Ishikawa (cell line): ENCODE measurements around the gene FAM222A.

Experiments used
- CEBPB ChIP-seq: IDR thresholded peaks from 2 replicates; pipeline ENCODE4 v1.6.1; 2012
- CREB1 ChIP-seq: IDR thresholded peaks from 2 replicates; pipeline ENCODE4 v1.6.1; 2012; ENCODE audit warnings: low read depth
- EGR1 ChIP-seq: IDR thresholded peaks from 2 replicates; pipeline ENCODE4 v1.6.1; 2012
- EP300 ChIP-seq: IDR thresholded peaks from 2 replicates; pipeline ENCODE4 v1.6.1; 2012; ENCODE audit warnings: borderline replicate concordance
- FOXM1 ChIP-seq: IDR thresholded peaks from 2 replicates; pipeline ENCODE4 v1.6.1; 2012; ENCODE audit warnings: low read depth, borderline replicate concordance
- NFIC ChIP-seq: IDR thresholded peaks from 2 replicates; pipeline ENCODE4 v1.6.1; 2012
- RAD21 ChIP-seq: IDR thresholded peaks from 2 replicates; pipeline ENCODE4 v1.6.1; 2012; ENCODE audit warnings: low read depth
- TAF1 ChIP-seq: IDR thresholded peaks from 2 replicates; pipeline ENCODE4 v1.6.1; 2012; ENCODE audit warnings: low read depth, mild to moderate bottlenecking
- TCF12 ChIP-seq: IDR thresholded peaks from 2 replicates; pipeline ENCODE4 v1.6.1; 2012; ENCODE audit warnings: low read depth
- YY1 ChIP-seq: IDR thresholded peaks from 2 replicates; pipeline ENCODE4 v1.6.1; 2012; ENCODE audit warnings: low read depth
- ZBTB7A ChIP-seq: IDR thresholded peaks from 2 replicates; pipeline ENCODE4 v1.6.1; 2012; ENCODE audit warnings: low read depth
- TF ChIP-seq, protein P1 (sequence below): IDR thresholded peaks from 2 replicates; pipeline ENCODE4 v1.6.1; 2012; ENCODE audit warnings: low read depth, mild to moderate bottlenecking

DNA sequence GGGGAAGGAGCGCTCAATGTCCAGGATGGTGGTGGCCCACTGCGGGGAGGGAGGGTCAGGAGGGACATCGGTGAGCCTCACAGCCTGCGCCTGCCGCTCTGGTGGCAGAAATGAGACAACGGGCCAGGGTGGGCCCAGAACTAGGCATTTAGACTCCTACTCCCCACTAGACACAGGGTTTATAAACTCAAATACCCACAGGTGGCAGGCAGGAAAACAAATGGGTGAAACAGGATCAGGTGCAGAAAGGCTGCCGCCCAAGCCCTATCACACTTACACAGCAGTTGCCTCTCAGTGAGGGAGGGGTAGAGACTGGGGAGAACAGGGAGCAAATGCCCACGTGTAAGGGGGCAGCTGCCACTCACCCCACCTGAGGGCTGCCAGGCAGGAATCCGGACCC is 73.2 kb downstream of the FAM222A start:
- TF ChIP-seq TAF1 (no peak), YY1 (no peak), EP300 (no peak), ZBTB7A (no peak), TCF12 (no peak), RAD21 (no peak), CREB1 (no peak), FOXM1 (no peak), EGR1 (no peak), NFIC (no peak), CEBPB (no peak)
- TF ChIP-seq, protein P1, sequence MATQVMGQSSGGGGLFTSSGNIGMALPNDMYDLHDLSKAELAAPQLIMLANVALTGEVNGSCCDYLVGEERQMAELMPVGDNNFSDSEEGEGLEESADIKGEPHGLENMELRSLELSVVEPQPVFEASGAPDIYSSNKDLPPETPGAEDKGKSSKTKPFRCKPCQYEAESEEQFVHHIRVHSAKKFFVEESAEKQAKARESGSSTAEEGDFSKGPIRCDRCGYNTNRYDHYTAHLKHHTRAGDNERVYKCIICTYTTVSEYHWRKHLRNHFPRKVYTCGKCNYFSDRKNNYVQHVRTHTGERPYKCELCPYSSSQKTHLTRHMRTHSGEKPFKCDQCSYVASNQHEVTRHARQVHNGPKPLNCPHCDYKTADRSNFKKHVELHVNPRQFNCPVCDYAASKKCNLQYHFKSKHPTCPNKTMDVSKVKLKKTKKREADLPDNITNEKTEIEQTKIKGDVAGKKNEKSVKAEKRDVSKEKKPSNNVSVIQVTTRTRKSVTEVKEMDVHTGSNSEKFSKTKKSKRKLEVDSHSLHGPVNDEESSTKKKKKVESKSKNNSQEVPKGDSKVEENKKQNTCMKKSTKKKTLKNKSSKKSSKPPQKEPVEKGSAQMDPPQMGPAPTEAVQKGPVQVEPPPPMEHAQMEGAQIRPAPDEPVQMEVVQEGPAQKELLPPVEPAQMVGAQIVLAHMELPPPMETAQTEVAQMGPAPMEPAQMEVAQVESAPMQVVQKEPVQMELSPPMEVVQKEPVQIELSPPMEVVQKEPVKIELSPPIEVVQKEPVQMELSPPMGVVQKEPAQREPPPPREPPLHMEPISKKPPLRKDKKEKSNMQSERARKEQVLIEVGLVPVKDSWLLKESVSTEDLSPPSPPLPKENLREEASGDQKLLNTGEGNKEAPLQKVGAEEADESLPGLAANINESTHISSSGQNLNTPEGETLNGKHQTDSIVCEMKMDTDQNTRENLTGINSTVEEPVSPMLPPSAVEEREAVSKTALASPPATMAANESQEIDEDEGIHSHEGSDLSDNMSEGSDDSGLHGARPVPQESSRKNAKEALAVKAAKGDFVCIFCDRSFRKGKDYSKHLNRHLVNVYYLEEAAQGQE, result no peak
